Muscle layer of colon (tissue), 2 donors: Measurements from ENCODE around the gene GOLGA6L1.
"Not testable (repeated sequence)": the region's sequence is repeated elsewhere in the genome, so short reads cannot be mapped to it uniquely, and the experiment has no call there.

Source experiments
- H3K27ac ChIP-seq: one replicate; pipeline ENCODE4 v1.7.0; 2013; ENCODE audit warnings: low read depth, mild to moderate bottlenecking, low read length, moderate library complexity
- H3K27me3 ChIP-seq, 2 donors: one replicate each; pipeline ENCODE4 v1.7.0; 2013; ENCODE audit warnings: low read length in 2 of 2, mild to moderate bottlenecking in 2 of 2; ENCODE audit not compliant: insufficient read depth in 2 of 2, control insufficient read depth in 1 of 2
- H3K36me3 ChIP-seq: one replicate; pipeline ENCODE4 v1.7.0; 2013; ENCODE audit warnings: mild to moderate bottlenecking, low read length; ENCODE audit not compliant: insufficient read depth
- H3K4me1 ChIP-seq: one replicate; pipeline ENCODE4 v1.7.0; 2013; ENCODE audit warnings: mild to moderate bottlenecking, low read length; ENCODE audit not compliant: insufficient read depth
- H3K4me3 ChIP-seq, 2 donors: one replicate each; pipeline ENCODE4 v1.7.0; 2013; ENCODE audit warnings: low read length in 2 of 2, low read depth in 1 of 2, mild to moderate bottlenecking in 1 of 2, moderate library complexity in 1 of 2
- H3K9ac ChIP-seq: one replicate; pipeline ENCODE4 v1.7.0; 2013; ENCODE audit warnings: low read length
- H3K9me3 ChIP-seq: one replicate; pipeline ENCODE4 v1.7.0; 2013; ENCODE audit warnings: mild to moderate bottlenecking, low read length
- donor health status: abdominal sarcoma.
- donor health status: Adenocarcinoma of cecum.

The GOLGA6L1 gene

DNA sequence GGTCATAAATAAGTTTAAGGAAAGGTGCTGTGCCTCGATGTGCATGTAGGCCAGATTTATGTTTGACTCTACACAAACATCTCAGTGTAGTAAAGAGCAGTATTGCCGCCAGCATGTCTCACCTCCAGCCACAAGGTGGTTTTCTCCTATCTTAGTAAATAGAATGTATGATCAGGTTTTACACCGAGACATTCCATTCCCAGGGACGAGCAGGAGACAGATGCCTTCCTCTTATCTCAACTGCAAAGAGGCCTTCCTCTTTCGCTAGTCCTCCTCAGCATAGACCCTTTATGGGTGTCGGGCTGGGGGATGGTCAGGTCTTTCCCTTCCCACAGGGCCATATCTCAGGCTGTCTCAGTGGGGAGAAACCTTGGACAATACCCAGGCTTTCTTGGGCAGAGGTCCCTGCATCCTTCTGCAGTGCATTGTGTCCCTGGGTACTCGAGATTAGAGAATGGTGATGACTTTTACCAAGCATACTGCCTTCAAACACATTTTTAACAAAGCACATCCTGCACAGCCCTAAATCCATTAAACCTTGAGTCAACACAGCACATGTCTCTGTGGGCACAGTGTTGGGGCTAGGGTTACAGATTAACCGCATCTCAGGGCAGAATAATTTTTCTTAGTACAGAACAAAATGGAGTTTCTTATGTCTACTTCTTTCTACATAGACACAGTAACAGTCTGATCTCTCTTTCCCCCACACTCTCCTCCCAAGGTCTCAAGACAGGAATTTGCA, 54.5 kb downstream of the GOLGA6L1 start:
- H3K9ac ChIP-seq, H3K27ac ChIP-seq, H3K4me3 ChIP-seq, H3K9me3 ChIP-seq, H3K4me1 ChIP-seq, H3K36me3 ChIP-seq, H3K27me3 ChIP-seq: not testable (repeated sequence)

DNA sequence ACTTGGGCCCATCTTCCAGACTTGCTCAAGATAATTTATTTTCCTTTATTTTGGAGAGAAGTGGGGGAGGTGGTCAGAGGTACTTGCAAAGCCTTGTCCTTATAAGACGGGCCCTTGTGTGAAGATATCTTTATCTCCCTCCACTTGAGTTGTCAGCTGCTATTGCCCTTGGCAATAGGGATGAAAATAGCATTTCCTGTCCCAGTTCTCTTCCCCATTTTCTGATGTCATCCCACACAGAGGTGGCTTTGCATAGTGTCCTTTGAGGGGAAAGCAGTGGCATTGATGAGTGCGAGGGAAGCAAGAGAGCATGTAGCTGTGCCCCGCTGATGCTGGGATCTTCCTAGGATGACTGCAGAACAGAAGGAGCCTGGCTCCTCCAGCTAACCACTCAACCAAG, 55.4 kb downstream of the GOLGA6L1 start:
- H3K36me3 ChIP-seq: no peaks in the 10 kb centered on the region
- no peak overlapping the region for H3K4me3 ChIP-seq
- H3K9ac ChIP-seq: no peak overlapping the region
- H3K27ac ChIP-seq: no peak overlapping the region
- H3K4me1 ChIP-seq: no peaks in the 10 kb centered on the region
- no peaks in the 10 kb centered on the region for H3K9me3 ChIP-seq
- H3K27me3 ChIP-seq: no peaks in the 10 kb centered on the region

DNA sequence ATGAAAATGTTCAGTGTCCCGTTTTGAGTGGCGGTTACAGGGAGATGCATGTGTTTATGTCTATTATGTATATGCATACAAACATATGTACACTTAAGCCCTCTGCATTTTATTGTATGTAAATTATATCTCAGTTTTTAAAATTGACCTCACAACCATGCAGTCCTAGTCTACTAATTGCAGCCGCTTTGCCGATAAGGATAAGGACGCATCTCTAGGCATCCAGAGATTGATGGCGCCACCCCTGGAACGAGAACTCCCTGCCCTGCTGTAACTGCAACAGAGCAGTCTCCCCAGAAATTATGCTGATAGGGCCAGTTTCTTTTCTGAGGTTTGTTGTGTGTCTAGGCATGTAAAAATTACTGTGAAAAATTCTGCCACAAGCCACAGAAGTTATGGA, 56.9 kb downstream of the GOLGA6L1 start:
- H3K4me1 ChIP-seq: no peaks in the 10 kb centered on the region
- H3K4me3 ChIP-seq: no peak overlapping the region
- H3K27me3 ChIP-seq: no peaks in the 10 kb centered on the region
- no peak overlapping the region for H3K27ac ChIP-seq
- H3K36me3 ChIP-seq: no peaks in the 10 kb centered on the region
- H3K9ac ChIP-seq: no peak overlapping the region
- no peaks in the 10 kb centered on the region for H3K9me3 ChIP-seq
